Activated naive CD8-positive, alpha-beta T cell (primary cell): Measurements from ENCODE around the gene PHEX.

ENCODE experiments used
- H3K27ac Mint-ChIP-seq: one replicate; pipeline ENCODE4 v1.8.0; 2021; ENCODE audit warnings: mixed read lengths
- H3K27me3 Mint-ChIP-seq: one replicate; pipeline ENCODE4 v1.8.0; 2021; ENCODE audit warnings: mixed read lengths
- H3K36me3 Mint-ChIP-seq: one replicate; pipeline ENCODE4 v1.8.0; 2021; ENCODE audit warnings: mixed read lengths
- H3K4me1 Mint-ChIP-seq: one replicate; pipeline ENCODE4 v1.8.0; 2021; ENCODE audit warnings: low read depth, mixed read lengths
- H3K4me3 Mint-ChIP-seq: one replicate; pipeline ENCODE4 v1.8.0; 2021; ENCODE audit warnings: mild to moderate bottlenecking, mixed read lengths
- H3K9me3 Mint-ChIP-seq: one replicate; pipeline ENCODE4 v1.8.0; 2021; ENCODE audit warnings: low read depth, mixed read lengths

The PHEX gene

DNA sequence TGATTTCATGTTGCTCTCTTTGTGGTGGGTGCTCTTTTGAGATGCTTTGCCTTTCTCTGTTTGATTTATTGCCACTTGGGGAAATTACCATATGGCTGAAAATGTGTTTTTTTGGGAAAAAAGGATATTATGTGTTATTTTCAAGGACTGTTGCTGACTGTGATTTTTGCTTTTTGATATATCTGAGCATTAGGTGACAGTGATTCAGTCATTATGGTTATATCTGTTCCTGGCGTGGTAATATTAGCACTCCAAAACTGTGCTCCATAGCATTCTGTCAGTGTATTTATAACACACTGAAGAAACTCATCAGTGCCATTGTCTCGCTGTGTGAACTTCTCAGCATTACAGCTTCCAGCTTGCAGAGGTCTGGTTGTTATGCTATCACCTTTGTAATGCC, 73.8 kb downstream of the PHEX start:
- no peaks in the 10 kb centered on the region for H3K27me3 Mint-ChIP-seq
- no peak overlapping the region for H3K27ac Mint-ChIP-seq
- H3K36me3 Mint-ChIP-seq = no peaks in the 10 kb centered on the region
- no peaks in the 10 kb centered on the region for H3K4me1 Mint-ChIP-seq
- H3K9me3 Mint-ChIP-seq = peaks cover 5% of the 10 kb centered on the region
- no peak overlapping the region for H3K4me3 Mint-ChIP-seq

DNA sequence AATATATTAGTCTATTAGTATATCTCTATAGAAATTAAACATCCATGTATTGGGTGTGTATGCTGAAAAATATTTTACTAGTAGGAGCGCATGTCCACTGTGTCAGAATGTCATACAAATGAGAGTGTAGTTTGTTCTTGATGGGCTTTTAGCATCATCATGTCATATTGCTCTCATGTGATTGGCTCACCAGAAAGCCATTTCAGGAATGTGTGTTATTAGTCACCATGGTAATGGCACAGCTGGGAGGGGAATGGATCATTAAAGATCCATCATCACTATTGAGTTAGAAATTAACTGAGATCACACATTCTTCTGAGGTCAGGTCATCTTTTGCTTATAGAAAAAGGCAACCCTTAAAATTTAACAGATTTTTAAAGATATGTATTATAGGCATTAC, 77.3 kb downstream of the PHEX start:
- Mint-ChIP-seq H3K4me3 (no peak overlapping the region), H3K4me1 (peaks cover 4% of the 10 kb centered on the region), H3K9me3 (no peaks in the 10 kb centered on the region), H3K27ac (no peak overlapping the region), H3K36me3 (no peaks in the 10 kb centered on the region), H3K27me3 (no peaks in the 10 kb centered on the region)

- Mint-ChIP-seq H3K36me3 (no peaks in the 10 kb centered on the region), H3K4me3 (no peak overlapping the region), H3K27me3 (no peaks in the 10 kb centered on the region), H3K4me1 (peaks cover 4% of the 10 kb centered on the region), H3K9me3 (no peaks in the 10 kb centered on the region), H3K27ac (no peak overlapping the region)
Observed at GRCh38 chrX:22110729-22111494, 78.8 kb downstream of the PHEX start.

DNA sequence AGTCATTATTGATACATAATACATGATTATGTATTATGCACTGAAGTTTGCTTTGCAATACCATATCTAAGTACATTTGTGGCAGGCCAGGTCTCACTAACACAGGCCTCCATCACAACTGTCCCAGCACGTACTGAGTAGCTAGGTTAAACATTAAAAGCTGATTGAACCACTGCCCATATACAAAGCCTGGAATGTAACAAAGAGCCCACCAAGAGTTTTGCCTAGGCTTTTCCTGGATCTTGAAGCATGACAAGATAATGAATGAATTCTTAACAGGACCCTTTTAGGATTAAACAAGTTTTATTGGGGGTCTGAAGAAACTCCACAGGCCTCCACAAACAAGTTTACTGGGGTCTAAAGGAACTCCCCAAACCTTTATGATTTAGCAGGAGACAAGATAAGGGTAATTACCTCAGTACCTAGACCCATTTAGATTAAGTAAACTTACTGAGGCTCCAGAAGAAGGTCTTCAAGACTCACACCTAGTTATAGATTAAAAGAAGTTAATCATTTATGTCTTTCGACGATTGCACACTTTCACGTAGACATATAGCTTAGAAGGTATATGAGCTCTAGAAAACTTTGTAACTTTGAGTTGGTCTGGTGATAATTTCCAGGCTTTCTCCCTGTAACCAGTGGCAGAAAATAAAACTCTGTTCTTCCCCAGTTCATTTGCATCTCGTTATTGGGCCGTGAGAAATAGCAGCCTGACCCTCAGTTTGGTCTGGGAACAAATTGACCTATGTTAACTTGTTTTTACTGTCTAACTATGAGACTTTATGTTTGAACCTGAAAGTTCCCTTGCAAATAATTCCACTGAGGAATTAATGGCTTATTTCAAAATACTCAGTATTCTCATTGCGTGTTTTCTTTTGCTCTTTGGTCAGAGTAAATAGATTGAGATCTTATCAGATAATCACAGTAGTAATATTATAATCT, 84.8 kb downstream of the PHEX start:
- H3K4me3 Mint-ChIP-seq = no peak overlapping the region
- no peaks in the 10 kb centered on the region for H3K9me3 Mint-ChIP-seq
- H3K4me1 Mint-ChIP-seq = peaks cover 4% of the 10 kb centered on the region
- H3K36me3 Mint-ChIP-seq = no peaks in the 10 kb centered on the region
- no peak overlapping the region for H3K27ac Mint-ChIP-seq
- H3K27me3 Mint-ChIP-seq = no peaks in the 10 kb centered on the region

GRCh38 chrX:22117633-22118032, 85.5 kb downstream of the PHEX start:
- Mint-ChIP-seq H3K27ac (no peak overlapping the region), H3K36me3 (no peaks in the 10 kb centered on the region), H3K9me3 (no peaks in the 10 kb centered on the region), H3K4me3 (no peak overlapping the region), H3K27me3 (no peaks in the 10 kb centered on the region), H3K4me1 (peaks cover 4% of the 10 kb centered on the region)

- Mint-ChIP-seq H3K9me3 (no peaks in the 10 kb centered on the region), H3K27me3 (no peaks in the 10 kb centered on the region), H3K27ac (no peak overlapping the region), H3K4me1 (peaks cover 4% of the 10 kb centered on the region), H3K36me3 (no peaks in the 10 kb centered on the region), H3K4me3 (no peak overlapping the region)
Observed at GRCh38 chrX:22118161-22118830, 86.2 kb downstream of the PHEX start.

DNA sequence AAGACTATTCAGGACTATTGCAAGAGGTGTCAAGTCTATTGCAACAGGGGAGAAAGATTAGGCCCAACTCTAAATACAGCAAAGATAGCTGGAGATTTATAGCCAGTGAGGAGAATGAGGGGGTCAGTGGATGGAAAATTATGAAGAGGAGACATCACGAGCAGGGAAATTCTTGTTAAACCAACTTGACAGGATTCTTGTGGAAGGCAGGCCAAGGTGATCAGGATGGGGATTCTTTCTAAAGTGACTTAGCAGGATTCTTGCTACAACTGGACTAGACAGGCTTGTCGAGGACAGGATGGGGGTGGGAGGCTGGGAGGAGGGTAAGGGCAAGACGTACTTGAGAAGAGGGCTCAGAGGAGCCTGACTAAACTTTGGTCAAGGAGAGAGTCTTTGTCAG, 89.0 kb downstream of the PHEX start:
- Mint-ChIP-seq H3K4me3 (no peak overlapping the region), H3K4me1 (peaks cover 5% of the 10 kb centered on the region), H3K27me3 (no peaks in the 10 kb centered on the region), H3K36me3 (no peaks in the 10 kb centered on the region), H3K27ac (no peak overlapping the region), H3K9me3 (no peaks in the 10 kb centered on the region)

- H3K4me3 Mint-ChIP-seq = no peak overlapping the region
- no peaks in the 10 kb centered on the region for H3K36me3 Mint-ChIP-seq
- no peaks in the 10 kb centered on the region for H3K27me3 Mint-ChIP-seq
- H3K9me3 Mint-ChIP-seq = no peaks in the 10 kb centered on the region
- H3K4me1 Mint-ChIP-seq = peaks cover 8% of the 10 kb centered on the region
- no peak overlapping the region for H3K27ac Mint-ChIP-seq
Observed at GRCh38 chrX:22122510-22122909, 90.4 kb downstream of the PHEX start.

DNA sequence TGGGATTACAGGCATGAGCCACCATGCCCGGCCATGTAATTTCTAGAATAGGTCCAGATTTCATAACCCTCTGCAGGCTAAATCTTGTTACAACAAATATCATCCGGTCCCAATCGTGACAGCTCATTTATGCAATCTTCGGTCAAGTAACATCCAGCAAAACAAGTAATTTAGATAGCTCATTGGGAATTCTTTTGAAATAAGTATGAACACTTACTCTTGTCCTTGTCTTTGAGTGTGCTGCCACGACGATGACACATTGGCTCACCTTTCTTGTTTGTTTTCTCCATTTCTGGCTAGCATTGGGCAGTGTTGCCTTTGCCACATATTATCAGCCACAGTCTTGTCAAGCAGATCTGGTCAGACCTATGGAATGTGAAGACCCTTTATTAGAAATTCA, 92.0 kb downstream of the PHEX start:
- Mint-ChIP-seq H3K36me3 (no peaks in the 10 kb centered on the region), H3K27ac (no peak overlapping the region), H3K4me3 (no peak overlapping the region), H3K27me3 (no peaks in the 10 kb centered on the region), H3K9me3 (no peaks in the 10 kb centered on the region), H3K4me1 (peaks cover 3% of the 10 kb centered on the region)

- Mint-ChIP-seq H3K9me3 (no peaks in the 10 kb centered on the region), H3K27ac (no peak overlapping the region), H3K4me3 (no peak overlapping the region), H3K36me3 (no peaks in the 10 kb centered on the region), H3K4me1 (peaks cover 5% of the 10 kb centered on the region), H3K27me3 (no peaks in the 10 kb centered on the region)
Observed at GRCh38 chrX:22125481-22125880, 93.4 kb downstream of the PHEX start.

GRCh38 chrX:22126327-22126726, 94.2 kb downstream of the PHEX start:
- H3K4me1 Mint-ChIP-seq = peaks cover 5% of the 10 kb centered on the region
- H3K27ac Mint-ChIP-seq = no peak overlapping the region
- H3K4me3 Mint-ChIP-seq = no peak overlapping the region
- no peaks in the 10 kb centered on the region for H3K27me3 Mint-ChIP-seq
- no peaks in the 10 kb centered on the region for H3K9me3 Mint-ChIP-seq
- H3K36me3 Mint-ChIP-seq = no peaks in the 10 kb centered on the region

GRCh38 chrX:22128961-22129360, 96.8 kb downstream of the PHEX start:
- Mint-ChIP-seq H3K9me3 (no peaks in the 10 kb centered on the region), H3K4me3 (no peak overlapping the region), H3K4me1 (peaks cover 5% of the 10 kb centered on the region), H3K27ac (no peak overlapping the region), H3K27me3 (no peaks in the 10 kb centered on the region), H3K36me3 (no peaks in the 10 kb centered on the region)

DNA sequence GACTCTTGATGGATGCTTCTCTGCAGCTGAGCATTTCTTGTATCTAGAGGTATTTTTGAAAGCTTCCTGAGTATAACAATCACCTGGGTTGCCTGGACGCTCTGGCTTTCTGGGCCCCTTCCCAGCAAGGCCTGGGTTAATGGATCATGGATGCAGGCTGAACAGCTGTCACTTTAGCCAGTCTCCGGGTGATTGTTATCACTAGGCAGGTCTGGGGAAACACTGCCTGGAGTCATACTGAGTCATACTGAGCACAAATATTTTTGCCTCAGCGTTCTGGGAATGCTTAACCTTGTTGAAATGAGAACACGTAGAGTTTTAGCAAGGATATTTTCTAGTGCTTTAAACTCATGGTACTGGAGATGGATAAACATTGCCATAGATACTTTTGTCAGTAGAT, 102.6 kb downstream of the PHEX start:
- peaks cover 14% of the 10 kb centered on the region for H3K4me1 Mint-ChIP-seq
- H3K36me3 Mint-ChIP-seq = no peaks in the 10 kb centered on the region
- no peaks in the 10 kb centered on the region for H3K27me3 Mint-ChIP-seq
- H3K4me3 Mint-ChIP-seq = no peak overlapping the region
- no peaks in the 10 kb centered on the region for H3K9me3 Mint-ChIP-seq
- H3K27ac Mint-ChIP-seq = no peak overlapping the region

DNA sequence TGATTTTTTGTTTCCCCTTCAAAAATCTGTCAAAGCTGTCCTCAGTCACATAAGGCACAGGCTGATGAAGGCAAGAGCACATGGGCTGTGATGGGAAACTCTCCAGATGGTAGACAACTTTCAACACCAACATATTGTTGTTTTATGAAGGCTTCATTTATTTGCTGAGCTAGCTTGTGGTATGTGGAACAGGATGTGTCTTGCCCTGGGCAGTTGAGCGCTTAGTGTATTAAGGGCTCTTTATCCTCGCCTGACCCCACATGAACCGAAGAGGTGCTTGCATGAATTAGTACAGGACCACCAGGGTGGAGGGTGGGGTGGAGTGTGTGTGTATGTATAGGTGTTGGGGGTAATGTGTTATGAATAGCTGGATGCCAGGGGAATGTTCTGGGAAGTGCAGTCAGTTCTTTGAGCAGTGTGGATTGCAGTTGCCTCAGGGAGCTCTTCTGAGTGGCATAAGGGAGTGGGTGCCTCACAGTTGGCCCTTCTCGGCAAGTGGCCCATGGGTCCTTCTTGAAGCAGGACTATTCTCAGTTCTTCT, 103.1 kb downstream of the PHEX start:
- Mint-ChIP-seq H3K27ac (no peak overlapping the region), H3K27me3 (no peaks in the 10 kb centered on the region), H3K4me1 (peaks cover 12% of the 10 kb centered on the region), H3K4me3 (no peak overlapping the region), H3K36me3 (no peaks in the 10 kb centered on the region), H3K9me3 (no peaks in the 10 kb centered on the region)
